ENCODE results near the gene CFAP161. TPM values are rescaled to one million over a fixed set of nuclear protein-coding genes. Genes with fewer than 3 reads are reported as not detected.

CFAP161 gene
- total and polyA plus RNA-seq, 9 of the 15 experiments (the other 6 are each of a cell fraction or from before 2014, with no cell fraction given) = 25.8 to 83.3 (median 75.6) TPM

GRCh38 chr15:81115054-81115939 is 18.8 kb upstream of the CFAP161 start (continued):
- no peak for TF ChIP-seq SP2 (IDR thresholded peaks at IDR 0.05; ENCODE audit: extremely low read depth, low read depth, low read length, poor library complexity, severe bottlenecking)
- TF ChIP-seq WHSC1 (IDR thresholded peaks at IDR 0.05; ENCODE audit: low read length) = no peak
- TF ChIP-seq RFX7 (CRISPR knock-in tag; IDR thresholded peaks at IDR 0.05) = no peak
- TF ChIP-seq PRPF4 (IDR thresholded peaks at IDR 0.05; ENCODE audit: insufficient read depth, low read depth, low read length, poor library complexity, severe bottlenecking) = no peak
- no peak for TF ChIP-seq ILK (tag; IDR thresholded peaks at IDR 0.05; ENCODE audit: borderline replicate concordance, low read depth)
- TF ChIP-seq SRF (CRISPR knock-in tag; IDR thresholded peaks at IDR 0.05) = no peak
- TF ChIP-seq TEAD1 (CRISPR knock-in tag; IDR thresholded peaks at IDR 0.05) = no peak
- no peak for TF ChIP-seq MTA1 (IDR thresholded peaks at IDR 0.05; ENCODE audit: borderline replicate concordance)
- no peak for TF ChIP-seq HSF4 (CRISPR knock-in tag; IDR thresholded peaks at IDR 0.05; ENCODE audit: borderline replicate concordance)
- no peak for TF ChIP-seq BRCA1 (IDR thresholded peaks at IDR 0.05)
- no peak for TF ChIP-seq BRCA1 (CRISPR knock-in tag; IDR thresholded peaks at IDR 0.05)
- TF ChIP-seq HMBOX1 (IDR thresholded peaks at IDR 0.05) = no peak
- peak; percentile 70 for TF ChIP-seq ZNF316 (IDR thresholded peaks at IDR 0.05)
- TF ChIP-seq BCL6 (CRISPR knock-in tag; IDR thresholded peaks at IDR 0.05) = no peak
- TF ChIP-seq THRA (IDR thresholded peaks at IDR 0.05) = no peak
- no peak for TF ChIP-seq TFAM (CRISPR knock-in tag; conservative IDR thresholded peaks at IDR 0.05)
- no peak for TF ChIP-seq CC2D1A (IDR thresholded peaks at IDR 0.05)
- TF ChIP-seq SMARCA4 (IDR thresholded peaks at IDR 0.05) = no peak
- TF ChIP-seq ZNF668 (CRISPR knock-in tag; IDR thresholded peaks at IDR 0.05) = peak; percentile 81; the same call in 1 of the 2 replicates
- no peak for TF ChIP-seq SAFB2 (IDR thresholded peaks at IDR 0.05; ENCODE audit: borderline replicate concordance, low read depth, low read length, severe bottlenecking)
- TF ChIP-seq ZNF444 (CRISPR knock-in tag; IDR thresholded peaks at IDR 0.05) = no peak
- TF ChIP-seq HEY1 (CRISPR knock-in tag; IDR thresholded peaks at IDR 0.05; ENCODE audit: borderline replicate concordance) = no peak
- no peak for TF ChIP-seq HBP1 (CRISPR knock-in tag; IDR thresholded peaks at IDR 0.05)
- peak; percentile 69 for TF ChIP-seq MEF2D (tag; conservative IDR thresholded peaks at IDR 0.05; ENCODE audit: low read depth)
- TF ChIP-seq SUPT5H (IDR thresholded peaks at IDR 0.05) = no peak
